Mucosa of rectum (tissue), 2 donors: ENCODE results near the gene ITGAX.
"Not testable (repeated sequence)": the region's sequence is repeated elsewhere in the genome, so short reads cannot be mapped to it uniquely, and the experiment has no call there.

Experiments used
- H3K27ac ChIP-seq, 2 donors: one replicate each; pipeline ENCODE4 v1.7.0; 2013; ENCODE audit warnings: inconsistent platforms in 2 of 2, low read depth in 2 of 2, low read length in 2 of 2
- H3K27me3 ChIP-seq, 2 donors: one replicate each; pipeline ENCODE4 v1.7.0; 2013; ENCODE audit warnings: low read length in 2 of 2; ENCODE audit not compliant: control insufficient read depth in 2 of 2, insufficient read depth in 2 of 2
- H3K36me3 ChIP-seq, 2 donors: one replicate each; pipeline ENCODE4 v1.7.0; 2013; ENCODE audit warnings: low read length in 2 of 2; ENCODE audit not compliant: control insufficient read depth in 2 of 2, insufficient read depth in 2 of 2
- H3K4me1 ChIP-seq, 2 donors: one replicate each; pipeline ENCODE4 v1.7.0; 2013; ENCODE audit warnings: low read length in 2 of 2, mild to moderate bottlenecking in 1 of 2; ENCODE audit not compliant: control insufficient read depth in 2 of 2, insufficient read depth in 2 of 2
- H3K4me3 ChIP-seq, 2 donors: one replicate each; pipeline ENCODE4 v1.7.0; 2013; ENCODE audit warnings: low read length in 2 of 2
- H3K9ac ChIP-seq, 2 donors: one replicate each; pipeline ENCODE4 v1.7.0; 2013; ENCODE audit warnings: low read length in 2 of 2, low read depth in 1 of 2, mild to moderate bottlenecking in 1 of 2
- H3K9me3 ChIP-seq, 2 donors: one replicate each; pipeline ENCODE4 v1.7.0; 2013; ENCODE audit warnings: low read length in 2 of 2; ENCODE audit not compliant: control insufficient read depth in 2 of 2
- donor health status: healthy.
- donor health status: Normal muscosa, but diverticular disease.

ITGAX gene

GRCh38 chr16:31330553-31330890 lies 24.5 kb upstream of the ITGAX start:
- Histone ChIP-seq H3K4me1 (no peaks in the 10 kb centered on the region), H3K36me3 (no peaks in the 10 kb centered on the region), H3K9ac (no peak overlapping the region), H3K27me3 (peaks cover 6 to 20% of the 10 kb centered on the region in 2 donors), H3K4me3 (no peak overlapping the region), H3K9me3 (no peaks in the 10 kb centered on the region), H3K27ac (no peak overlapping the region)

GRCh38 chr16:31331141-31331764 lies 23.7 kb upstream of the ITGAX start:
- H3K27ac ChIP-seq: no peak overlapping the region
- H3K9me3 ChIP-seq: no peaks in the 10 kb centered on the region
- no peaks in the 10 kb centered on the region for H3K36me3 ChIP-seq
- H3K27me3 ChIP-seq: peaks cover 6 to 20% of the 10 kb centered on the region in 2 donors
- H3K9ac ChIP-seq: no peak overlapping the region
- no peaks in the 10 kb centered on the region for H3K4me1 ChIP-seq
- H3K4me3 ChIP-seq: no peak overlapping the region

GRCh38 chr16:31331807-31332301 lies 23.1 kb upstream of the ITGAX start:
- H3K4me3 ChIP-seq: no peak overlapping the region
- no peaks in the 10 kb centered on the region for H3K4me1 ChIP-seq
- H3K9me3 ChIP-seq: no peaks in the 10 kb centered on the region
- H3K9ac ChIP-seq: no peak overlapping the region
- H3K36me3 ChIP-seq: no peaks in the 10 kb centered on the region
- H3K27ac ChIP-seq: no peak overlapping the region
- H3K27me3 ChIP-seq: peaks cover 6 to 20% of the 10 kb centered on the region in 2 donors

- peaks cover 6 to 23% of the 10 kb centered on the region in 2 donors for H3K27me3 ChIP-seq
- no peaks in the 10 kb centered on the region for H3K9me3 ChIP-seq
- no peak overlapping the region for H3K9ac ChIP-seq
Measured at GRCh38 chr16:31332544-31332943, 22.4 kb upstream of the ITGAX start.

GRCh38 chr16:31333686-31334649 lies 21.0 kb upstream of the ITGAX start:
- H3K9me3 ChIP-seq: no peaks in the 10 kb centered on the region
- no peak overlapping the region for H3K4me3 ChIP-seq
- H3K27me3 ChIP-seq: peaks cover 3 to 20% of the 10 kb centered on the region in 2 donors
- no peak overlapping the region for H3K9ac ChIP-seq
- no peaks in the 10 kb centered on the region for H3K36me3 ChIP-seq
- no peak overlapping the region for H3K27ac ChIP-seq
- no peaks in the 10 kb centered on the region for H3K4me1 ChIP-seq

More at GRCh38 chr16:31332544-31332943, 22.4 kb upstream of the ITGAX start:
- Histone ChIP-seq H3K27ac (no peak overlapping the region), H3K4me1 (no peaks in the 10 kb centered on the region), H3K4me3 (no peak overlapping the region), H3K36me3 (no peaks in the 10 kb centered on the region)

GRCh38 chr16:31334934-31335333 lies 20.0 kb upstream of the ITGAX start:
- no peak overlapping the region for H3K4me3 ChIP-seq
- H3K27me3 ChIP-seq: peaks cover 3 to 17% of the 10 kb centered on the region in 2 donors
- H3K9ac ChIP-seq: no peak overlapping the region
- no peaks in the 10 kb centered on the region for H3K9me3 ChIP-seq
- no peaks in the 10 kb centered on the region for H3K4me1 ChIP-seq
- no peaks in the 10 kb centered on the region for H3K36me3 ChIP-seq
- no peak overlapping the region for H3K27ac ChIP-seq

- Histone ChIP-seq H3K4me3 (no peak overlapping the region), H3K9me3 (no peaks in the 10 kb centered on the region), H3K27ac (no peak overlapping the region), H3K27me3 (peaks cover 3 to 12% of the 10 kb centered on the region in 2 donors), H3K36me3 (no peaks in the 10 kb centered on the region), H3K9ac (no peak overlapping the region), H3K4me1 (no peaks in the 10 kb centered on the region)
Measured at GRCh38 chr16:31335431-31335830, 19.5 kb upstream of the ITGAX start.

GRCh38 chr16:31338166-31338685 lies 16.8 kb upstream of the ITGAX start:
- H3K9me3 ChIP-seq, H3K27me3 ChIP-seq, H3K27ac ChIP-seq, H3K36me3 ChIP-seq, H3K4me1 ChIP-seq, H3K9ac ChIP-seq, H3K4me3 ChIP-seq: not testable (repeated sequence)

GRCh38 chr16:31344712-31345111 lies 10.3 kb upstream of the ITGAX start:
- Histone ChIP-seq H3K36me3 (no peaks in the 10 kb centered on the region), H3K4me3 (no peak overlapping the region), H3K27ac (no peak overlapping the region), H3K9me3 (no peaks in the 10 kb centered on the region), H3K4me1 (no peaks in the 10 kb centered on the region), H3K27me3 (no peaks in the 10 kb centered on the region), H3K9ac (no peak overlapping the region)

- H3K9ac ChIP-seq: no peak overlapping the region
- no peaks in the 10 kb centered on the region for H3K27me3 ChIP-seq
- no peak overlapping the region for H3K27ac ChIP-seq
- H3K9me3 ChIP-seq: no peaks in the 10 kb centered on the region
- no peak overlapping the region for H3K4me3 ChIP-seq
- H3K4me1 ChIP-seq: no peaks in the 10 kb centered on the region
- no peaks in the 10 kb centered on the region for H3K36me3 ChIP-seq
Measured at GRCh38 chr16:31347445-31347844, 7.5 kb upstream of the ITGAX start.
